SK-N-SH treated with all-trans-retinoic acid at 6 μM for 48 hours (cell line): ENCODE results near the gene CACNA1B.

Experiments
- ARNTL ChIP-seq: fragments of 450-650 bp; formaldehyde crosslinking; IDR thresholded peaks from 2 replicates; pipeline ENCODE4 v1.5.0; 2020; ENCODE audit warnings: low read depth, mild to moderate bottlenecking, moderate library complexity, borderline replicate concordance
- BACH2 ChIP-seq: fragments of 250-450 bp; sonication (Bioruptor Pico); IDR thresholded peaks from 2 replicates; pipeline ENCODE4 v1.9.0; 2021; ENCODE audit warnings: mild to moderate bottlenecking, borderline replicate concordance
- CREB5 ChIP-seq: fragments of 250-450 bp; sonication (Bioruptor Pico); IDR thresholded peaks from 2 replicates; pipeline ENCODE4 v1.5.1; 2020; ENCODE audit warnings: low read depth, mild to moderate bottlenecking, moderate library complexity
- CSRNP3 ChIP-seq: fragments of 250-450 bp; sonication (Bioruptor Pico); IDR thresholded peaks from 2 replicates; pipeline ENCODE4 v1.5.1; 2021; ENCODE audit warnings: mild to moderate bottlenecking, moderate library complexity
- PATZ1 ChIP-seq: fragments of 250-450 bp; sonication (Bioruptor Pico); IDR thresholded peaks from 2 replicates; pipeline ENCODE4 v1.8.0; 2020; ENCODE audit warnings: mild to moderate bottlenecking, moderate library complexity, borderline replicate concordance
- RARB ChIP-seq: fragments of 250-450 bp; sonication (Bioruptor Pico); IDR thresholded peaks from 2 replicates; pipeline ENCODE4 v1.8.0; 2021; ENCODE audit warnings: mild to moderate bottlenecking, moderate library complexity
- SNAI2 ChIP-seq: fragments of 250-450 bp; sonication (Bioruptor Pico); IDR thresholded peaks from 2 replicates; pipeline ENCODE4 v1.5.0; 2020; ENCODE audit warnings: mild to moderate bottlenecking, moderate library complexity
- TSHZ2 ChIP-seq: fragments of 250-450 bp; sonication (Bioruptor Pico); IDR thresholded peaks from 2 replicates; pipeline ENCODE4 v1.5.0; 2020; ENCODE audit warnings: mild to moderate bottlenecking, moderate library complexity
- ZFP3 ChIP-seq: fragments of 250-450 bp; sonication (Bioruptor Pico); IDR thresholded peaks from 2 replicates; pipeline ENCODE4 v1.5.0; 2020; ENCODE audit warnings: mild to moderate bottlenecking, moderate library complexity

GRCh38 chr9:138071731-138072130, 194.1 kb downstream of the CACNA1B start:
- TF ChIP-seq ARNTL (CRISPR knock-in tag) (no peak), RARB (CRISPR knock-in tag) (no peak), ZFP3 (no peak), TSHZ2 (CRISPR knock-in tag) (no peak), BACH2 (CRISPR knock-in tag) (no peak), CREB5 (no peak), SNAI2 (CRISPR knock-in tag) (no peak), PATZ1 (CRISPR knock-in tag) (no peak), CSRNP3 (CRISPR knock-in tag) (no peak)
